HEK293 (cell line): ENCODE measurements around the gene CCDC13.

Source experiments
- CTCF ChIP-seq: fragments of 450-650 bp; formaldehyde crosslinking; IDR thresholded peaks from 2 replicates; pipeline ENCODE4 v1.5.1; 2016; ENCODE audit warnings: missing biosample characterization, missing genetic modification characterization
- PBX3 ChIP-seq: sonication (generic); formaldehyde crosslinking; IDR thresholded peaks from 2 replicates; pipeline ENCODE4 v1.8.1; 2022; ENCODE audit warnings: mild to moderate bottlenecking, moderate library complexity, missing genetic modification reagents
- SETDB1 ChIP-seq: IDR thresholded peaks from one replicate; pipeline ENCODE4 v1.6.1; 2017; ENCODE audit warnings: mild to moderate bottlenecking, low read length, moderate library complexity, mixed read lengths; ENCODE audit not compliant: insufficient read length
- ZNF155 ChIP-seq: fragments of 450-650 bp; formaldehyde crosslinking; IDR thresholded peaks from 2 replicates; pipeline ENCODE4 v1.5.1; 2016; ENCODE audit warnings: missing biosample characterization, missing genetic modification characterization
- ZNF660 ChIP-seq: fragments of 450-650 bp; IDR thresholded peaks from 2 replicates; pipeline ENCODE4 v1.5.1; 2018; ENCODE audit warnings: missing biosample characterization, mild to moderate bottlenecking, missing genetic modification characterization

- TF ChIP-seq ZNF155 (tag by site-specific recombination) = no peak
- no peak for TF ChIP-seq ZNF660 (tag by site-specific recombination)
- no peak for TF ChIP-seq PBX3 (CRISPR knock-in tag)
- TF ChIP-seq CTCF (tag by site-specific recombination) = no peak
- no peak for TF ChIP-seq SETDB1
Observed at GRCh38 chr3:42822828-42823227, 49.8 kb upstream of the CCDC13 start.
